Measurements from ENCODE around the gene PYY.

PYY gene

GRCh38 chr17:43914451-43914850 lies 39.3 kb downstream of the PYY start:
- no peak for DNase-seq

DNA sequence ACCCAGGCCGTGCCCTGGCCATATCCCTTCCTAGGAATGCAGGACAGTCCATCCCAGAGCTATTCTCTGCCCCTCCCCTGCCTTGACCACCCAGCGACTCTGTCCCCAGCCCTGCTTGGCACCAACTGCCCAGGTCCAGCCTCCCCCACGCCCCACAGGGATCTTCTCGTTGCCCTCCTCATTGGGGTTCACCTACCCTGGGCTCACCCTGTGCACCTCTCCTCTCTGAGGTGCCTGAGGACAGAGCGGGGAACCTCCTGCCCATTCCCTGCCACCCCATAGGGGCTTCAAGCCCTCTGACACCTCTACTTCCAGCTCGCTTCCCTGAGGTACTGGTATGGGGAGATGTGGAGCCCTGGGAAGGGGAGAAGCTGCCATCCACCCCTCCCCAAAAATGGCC lies 40.2 kb downstream of the PYY start:
- DNase-seq, result no peak

GRCh38 chr17:43912635-43913304 lies 41.0 kb downstream of the PYY start:
- DNase-seq, result no peak

DNA sequence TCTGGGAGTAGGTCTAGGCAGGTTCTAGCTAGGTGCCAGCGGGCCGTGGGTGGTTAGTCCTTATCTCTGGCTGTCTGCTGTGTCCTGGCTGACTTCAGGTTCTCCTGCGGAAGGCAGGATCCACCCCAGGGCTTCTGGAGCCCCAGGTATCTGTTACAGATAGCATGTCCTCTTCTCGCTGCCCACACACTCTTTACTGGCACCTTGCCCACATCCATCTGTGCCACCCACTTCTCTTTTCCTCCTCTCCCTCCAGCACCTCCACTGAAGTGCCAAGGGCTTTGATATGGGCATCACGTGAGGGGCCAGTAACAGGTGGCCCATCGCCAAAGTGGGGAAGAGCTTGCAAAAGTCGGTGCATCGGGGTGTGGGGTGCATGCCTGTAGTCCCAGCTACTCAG lies 41.8 kb downstream of the PYY start:
- no peak for DNase-seq

GRCh38 chr17:43909537-43910231 lies 44.1 kb downstream of the PYY start:
- no peak for DNase-seq

GRCh38 chr17:43907998-43908721 lies 45.6 kb downstream of the PYY start:
- DNase-seq, result peak; percentile 69

GRCh38 chr17:43907425-43907981 lies 46.2 kb downstream of the PYY start, which contains the start of gene MPP2:
Gene MPP2, minus strand, starts transcription at chr17:43907536. Its CDS starts 3,076 bp downstream, at chr17:43904460.
- peak; percentile 60 for DNase-seq

- no peak for DNase-seq
Observed at GRCh38 chr17:43906951-43907424, 46.8 kb downstream of the PYY start.

DNA sequence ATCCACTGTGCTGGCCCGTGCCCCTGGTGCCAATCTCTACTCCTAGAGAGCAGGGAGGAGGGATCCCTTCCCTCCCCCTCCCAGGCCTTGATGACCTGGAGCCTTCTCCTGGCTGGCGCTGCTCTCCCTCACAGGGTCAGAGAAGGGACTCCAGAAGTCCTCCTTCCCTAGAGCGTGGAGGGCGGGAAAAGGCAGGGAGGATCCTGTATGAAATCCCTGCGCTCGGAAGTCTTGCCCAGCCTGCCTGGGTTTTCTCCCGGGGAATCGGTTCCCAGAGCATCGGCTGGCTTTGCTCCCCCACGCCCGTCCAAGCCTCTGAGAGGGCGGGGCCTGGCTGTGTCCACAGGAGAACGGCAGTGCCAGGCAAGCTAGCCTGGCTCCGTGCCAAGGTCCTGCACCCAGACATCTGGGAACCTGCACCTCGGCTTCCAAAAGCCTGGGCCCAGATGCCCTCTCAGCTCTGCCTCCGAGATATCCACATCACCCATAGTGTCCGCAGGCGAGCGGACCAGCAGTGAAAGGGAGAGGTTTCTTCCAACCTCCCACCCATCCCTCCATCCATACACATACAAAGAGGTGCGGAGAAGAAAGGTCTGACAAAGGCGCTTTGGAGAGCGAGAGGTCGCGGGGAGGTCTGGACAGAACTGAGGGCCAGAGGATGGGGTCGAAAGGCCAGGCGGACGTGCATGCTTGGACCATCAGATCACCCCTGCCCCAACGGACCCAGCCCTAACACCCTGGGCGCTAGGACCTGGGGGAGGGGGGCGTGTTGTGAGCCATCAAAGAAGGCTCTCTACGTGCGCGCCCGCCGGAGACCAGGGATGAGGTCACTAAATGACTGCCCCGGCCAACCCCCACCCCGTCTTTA lies 47.5 kb downstream of the PYY start:
- DNase-seq, result peak; percentile 44

DNA sequence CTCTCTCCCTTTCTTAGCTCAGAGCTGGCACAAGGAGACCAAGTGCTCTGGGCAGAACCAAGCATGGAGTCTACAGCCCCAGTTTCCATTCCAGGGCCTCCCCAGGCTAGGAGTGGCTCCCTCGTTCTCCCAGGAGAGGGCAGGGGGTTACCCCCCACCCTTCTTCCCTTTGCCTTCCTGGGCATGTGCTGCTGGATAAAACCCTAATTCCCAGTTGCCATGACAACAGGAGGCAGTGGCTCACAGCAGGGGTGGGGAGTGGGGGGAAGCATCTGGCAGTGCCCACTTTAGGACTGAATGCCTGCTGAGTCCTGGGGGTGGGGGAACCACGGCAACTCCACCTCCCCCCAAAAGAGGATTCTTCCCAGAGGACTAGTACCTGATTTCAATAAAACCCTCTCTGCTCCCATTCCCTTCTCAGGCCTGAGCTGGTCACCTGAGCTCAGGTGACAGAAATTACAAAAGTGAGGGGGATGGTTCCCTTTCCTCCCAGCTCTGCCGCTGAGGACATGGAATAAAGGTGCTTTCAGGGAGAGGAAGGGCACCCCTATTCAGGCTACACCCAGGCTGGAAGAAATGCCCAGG lies 48.2 kb downstream of the PYY start:
- DNase-seq, result no peak

Data from activated naive CD4-positive, alpha-beta T cell treated with Interleukin-2 at 50 U/mL for 16 hours (primary cell).